HEK293 (cell line): ENCODE data around the gene SNN.
A peak's percentile ranks its signal among the peaks of the same experiment; 100 is the strongest.

Experiments used
- CTCF ChIA-PET: fragments of 350-600 bp; formaldehyde crosslinking; extraction: SDS; loops from one replicate; lab custom pipeline; 2021; ENCODE audit warnings: antibody characterized with exemption; lab: Yijun Ruan, JAX
- POLR2A ChIA-PET: fragments of 300-600 bp; formaldehyde crosslinking; extraction: SDS; loops from one replicate; lab custom pipeline; 2020; ENCODE audit warnings: antibody characterized with exemption, inconsistent platforms; lab: Yijun Ruan, JAX
- H3K27ac ChIP-seq: fragments of 200-500 bp; sonication (Bioruptor generic); 2 replicates; pipeline ENCODE4 v1.5.1; 2014; ENCODE audit warnings: low read depth, low read length, control low read depth, inconsistent platforms; ENCODE audit errors: extremely low read depth
- H3K36me3 ChIP-seq, 2 experiments: fragments of 200-500 bp in 1 of 2; sonication (Bioruptor generic) in 1 of 2; 1 replicate in 1 of 2; 2 replicates in 1 of 2; pipeline ENCODE4 v1.5.1; 2014 to 2017; ENCODE audit warnings: inconsistent platforms in 2 of 2, low read length in 2 of 2; ENCODE audit not compliant: control insufficient read depth in 2 of 2, insufficient read depth in 1 of 2
- H3K4me1 ChIP-seq: fragments of 200-500 bp; sonication (Bioruptor generic); 2 replicates; pipeline ENCODE4 v1.5.1; 2014; ENCODE audit warnings: mild to moderate bottlenecking, low read length, inconsistent platforms; ENCODE audit not compliant: control insufficient read depth, insufficient read depth
- H3K4me3 ChIP-seq: 2 replicates; pipeline ENCODE4 v1.5.1; 2011; ENCODE audit warnings: low read depth, mild to moderate bottlenecking, control low read depth, low read length, moderate library complexity
- H3K9me3 ChIP-seq: fragments of 200-500 bp; sonication (Bioruptor generic); 2 replicates; pipeline ENCODE4 v1.5.1; 2014; ENCODE audit warnings: low read depth, low read length, inconsistent platforms; ENCODE audit not compliant: control insufficient read depth, insufficient read depth
- EGR2 ChIP-seq: fragments of 450-650 bp; formaldehyde crosslinking; IDR thresholded peaks from 2 replicates; pipeline ENCODE4 v1.5.1; 2016; ENCODE audit warnings: low read depth, missing biosample characterization, missing genetic modification characterization
- MYNN ChIP-seq: fragments of 450-650 bp; formaldehyde crosslinking; IDR thresholded peaks from 2 replicates; pipeline ENCODE4 v1.5.1; 2016; ENCODE audit warnings: missing biosample characterization, missing genetic modification characterization, borderline replicate concordance
- ZBTB17 ChIP-seq: fragments of 450-650 bp; formaldehyde crosslinking; IDR thresholded peaks from 2 replicates; pipeline ENCODE4 v1.5.1; 2016; ENCODE audit warnings: missing biosample characterization, missing genetic modification characterization
- ZFHX2 ChIP-seq: fragments of 450-650 bp; formaldehyde crosslinking; conservative IDR thresholded peaks from 2 replicates; pipeline ENCODE4 v1.5.1; 2016; ENCODE audit warnings: missing biosample characterization, missing genetic modification characterization
- ZNF133 ChIP-seq: fragments of 450-650 bp; formaldehyde crosslinking; IDR thresholded peaks from 2 replicates; pipeline ENCODE4 v1.5.1; 2016; ENCODE audit warnings: missing biosample characterization, missing genetic modification characterization
- ZNF138 ChIP-seq: fragments of 450-650 bp; formaldehyde crosslinking; IDR thresholded peaks from 2 replicates; pipeline ENCODE4 v1.5.1; 2016; ENCODE audit warnings: missing biosample characterization, missing genetic modification characterization, borderline replicate concordance
- ZNF19 ChIP-seq: fragments of 450-650 bp; formaldehyde crosslinking; IDR thresholded peaks from 2 replicates; pipeline ENCODE4; 2016; ENCODE audit warnings: missing biosample characterization, missing genetic modification characterization, low read depth
- ZNF202 ChIP-seq: fragments of 450-650 bp; formaldehyde crosslinking; IDR thresholded peaks from 2 replicates; pipeline ENCODE4 v1.5.1; 2016; ENCODE audit warnings: missing biosample characterization, missing genetic modification characterization, borderline replicate concordance
- ZNF366 ChIP-seq: fragments of 450-650 bp; formaldehyde crosslinking; conservative IDR thresholded peaks from 2 replicates; pipeline ENCODE4 v1.5.1; 2016; ENCODE audit warnings: missing biosample characterization, missing genetic modification characterization
- TF ChIP-seq, protein P1 (sequence below): fragments of 450-650 bp; formaldehyde crosslinking; IDR thresholded peaks from 2 replicates; pipeline ENCODE4 v1.5.1; 2016; ENCODE audit warnings: missing biosample characterization, missing genetic modification characterization
- TF ChIP-seq, protein P2 (sequence below): fragments of 450-650 bp; formaldehyde crosslinking; IDR thresholded peaks from 2 replicates; pipeline ENCODE4 v1.5.1; 2017; ENCODE audit warnings: missing biosample characterization, missing genetic modification characterization
- TF ChIP-seq, protein P3 (sequence below): fragments of 450-650 bp; formaldehyde crosslinking; IDR thresholded peaks from 2 replicates; pipeline ENCODE4 v1.5.1; 2016; ENCODE audit warnings: missing biosample characterization, missing genetic modification characterization
- TF ChIP-seq, protein P4 (sequence below): fragments of 450-650 bp; formaldehyde crosslinking; IDR thresholded peaks from 2 replicates; pipeline ENCODE4; 2016; ENCODE audit warnings: missing biosample characterization, missing genetic modification characterization
- TF ChIP-seq, protein P5 (sequence below): fragments of 450-650 bp; formaldehyde crosslinking; IDR thresholded peaks from 2 replicates; pipeline ENCODE4 v1.5.1; 2016; ENCODE audit warnings: missing biosample characterization, missing genetic modification characterization
- TF ChIP-seq, protein P6 (sequence below): fragments of 450-650 bp; formaldehyde crosslinking; IDR thresholded peaks from 2 replicates; pipeline ENCODE4 v1.5.1; 2016; ENCODE audit warnings: missing biosample characterization, missing genetic modification characterization
- TF ChIP-seq, protein P7 (sequence below): fragments of 450-650 bp; formaldehyde crosslinking; IDR thresholded peaks from 2 replicates; pipeline ENCODE4 v1.5.0; 2017; ENCODE audit warnings: missing biosample characterization, missing genetic modification characterization, borderline replicate concordance
- TF ChIP-seq, protein P8 (sequence below): fragments of 450-650 bp; formaldehyde crosslinking; IDR thresholded peaks from 2 replicates; pipeline ENCODE4 v1.5.1; 2016; ENCODE audit warnings: missing biosample characterization, missing genetic modification characterization, low read depth

Gene SNN

DNA sequence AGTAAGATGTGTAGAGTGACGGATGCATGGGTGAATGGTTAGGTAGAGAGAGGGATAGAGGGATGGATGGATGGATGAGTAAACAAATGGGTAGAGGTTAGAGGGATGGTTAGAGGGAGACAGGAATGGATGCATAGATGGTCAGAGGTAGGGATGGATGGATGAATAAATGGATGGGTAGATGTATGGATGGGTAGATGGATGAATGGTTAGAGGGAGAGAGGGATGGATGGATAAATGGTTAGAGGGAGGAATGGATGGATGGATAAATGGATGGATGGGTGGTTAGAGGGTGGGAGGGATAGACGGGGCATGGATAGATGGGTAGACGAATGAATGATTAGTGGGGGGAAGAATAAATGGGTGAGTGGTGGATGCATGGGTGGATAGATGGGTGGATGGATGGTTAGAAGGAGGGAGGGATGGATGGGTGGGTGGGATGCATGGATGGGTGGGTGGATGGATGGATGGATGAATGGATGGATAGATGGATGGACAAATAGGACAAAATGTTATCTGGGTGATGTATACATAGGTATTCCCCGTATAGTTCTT lies 29.2 kb upstream of the SNN start:
- ChIA-PET CTCF (interaction anchor here (3.1 kb wide), 1 partner anchor 232 kb away, joined by 25 read pairs; no protein-coding TSS in a partner anchor), POLR2A (no interaction called here)
- H3K9me3 ChIP-seq, result no peaks in the 10 kb centered on the region
- 0 out of 2 replicates have a peak, but pooled peaks cover 2% of the 10 kb centered on the region for H3K4me1 ChIP-seq
- no peaks in the 10 kb centered on the region for H3K36me3 ChIP-seq
- H3K4me3 ChIP-seq, result no peak overlapping the region
- no peak overlapping the region for H3K27ac ChIP-seq
- TF ChIP-seq ZNF133 (tag by site-specific recombination), result no peak
- TF ChIP-seq, protein P1, sequence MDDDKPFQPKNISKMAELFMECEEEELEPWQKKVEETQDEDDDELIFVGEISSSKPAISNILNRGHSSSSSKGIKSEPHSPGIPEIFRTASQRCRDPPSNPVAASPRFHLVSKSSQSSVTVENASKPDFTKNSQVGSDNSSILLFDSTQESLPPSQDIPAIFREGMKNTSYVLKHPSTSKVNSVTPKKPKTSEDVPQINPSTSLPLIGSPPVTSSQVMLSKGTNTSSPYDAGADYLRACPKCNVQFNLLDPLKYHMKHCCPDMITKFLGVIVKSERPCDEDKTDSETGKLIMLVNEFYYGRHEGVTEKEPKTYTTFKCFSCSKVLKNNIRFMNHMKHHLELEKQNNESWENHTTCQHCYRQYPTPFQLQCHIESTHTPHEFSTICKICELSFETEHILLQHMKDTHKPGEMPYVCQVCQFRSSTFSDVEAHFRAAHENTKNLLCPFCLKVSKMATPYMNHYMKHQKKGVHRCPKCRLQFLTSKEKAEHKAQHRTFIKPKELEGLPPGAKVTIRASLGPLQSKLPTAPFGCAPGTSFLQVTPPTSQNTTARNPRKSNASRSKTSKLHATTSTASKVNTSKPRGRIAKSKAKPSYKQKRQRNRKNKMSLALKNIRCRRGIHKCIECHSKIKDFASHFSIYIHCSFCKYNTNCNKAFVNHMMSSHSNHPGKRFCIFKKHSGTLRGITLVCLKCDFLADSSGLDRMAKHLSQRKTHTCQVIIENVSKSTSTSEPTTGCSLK (tag by site-specific recombination), result 0 out of 2 replicates have a peak, but pooled peaks have one; percentile 62
- TF ChIP-seq, protein P2, sequence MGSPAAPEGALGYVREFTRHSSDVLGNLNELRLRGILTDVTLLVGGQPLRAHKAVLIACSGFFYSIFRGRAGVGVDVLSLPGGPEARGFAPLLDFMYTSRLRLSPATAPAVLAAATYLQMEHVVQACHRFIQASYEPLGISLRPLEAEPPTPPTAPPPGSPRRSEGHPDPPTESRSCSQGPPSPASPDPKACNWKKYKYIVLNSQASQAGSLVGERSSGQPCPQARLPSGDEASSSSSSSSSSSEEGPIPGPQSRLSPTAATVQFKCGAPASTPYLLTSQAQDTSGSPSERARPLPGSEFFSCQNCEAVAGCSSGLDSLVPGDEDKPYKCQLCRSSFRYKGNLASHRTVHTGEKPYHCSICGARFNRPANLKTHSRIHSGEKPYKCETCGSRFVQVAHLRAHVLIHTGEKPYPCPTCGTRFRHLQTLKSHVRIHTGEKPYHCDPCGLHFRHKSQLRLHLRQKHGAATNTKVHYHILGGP (tag by site-specific recombination), result 0 out of 2 replicates have a peak, but pooled peaks have one; percentile 25
- peak; percentile 87 for TF ChIP-seq ZBTB17 (tag by site-specific recombination)
- TF ChIP-seq, protein P3, sequence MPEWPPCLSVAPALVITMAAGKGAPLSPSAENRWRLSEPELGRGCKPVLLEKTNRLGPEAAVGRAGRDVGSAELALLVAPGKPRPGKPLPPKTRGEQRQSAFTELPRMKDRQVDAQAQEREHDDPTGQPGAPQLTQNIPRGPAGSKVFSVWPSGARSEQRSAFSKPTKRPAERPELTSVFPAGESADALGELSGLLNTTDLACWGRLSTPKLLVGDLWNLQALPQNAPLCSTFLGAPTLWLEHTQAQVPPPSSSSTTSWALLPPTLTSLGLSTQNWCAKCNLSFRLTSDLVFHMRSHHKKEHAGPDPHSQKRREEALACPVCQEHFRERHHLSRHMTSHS (tag by site-specific recombination), result peak; percentile 27; the same call in 1 of the 2 replicates
- TF ChIP-seq MYNN (tag by site-specific recombination), result no peak
- TF ChIP-seq ZNF366, result peak; percentile 99
- peak; percentile 79 for TF ChIP-seq EGR2 (tag by site-specific recombination)
- no peak for TF ChIP-seq ZNF138 (tag by site-specific recombination)
- TF ChIP-seq, protein P4, sequence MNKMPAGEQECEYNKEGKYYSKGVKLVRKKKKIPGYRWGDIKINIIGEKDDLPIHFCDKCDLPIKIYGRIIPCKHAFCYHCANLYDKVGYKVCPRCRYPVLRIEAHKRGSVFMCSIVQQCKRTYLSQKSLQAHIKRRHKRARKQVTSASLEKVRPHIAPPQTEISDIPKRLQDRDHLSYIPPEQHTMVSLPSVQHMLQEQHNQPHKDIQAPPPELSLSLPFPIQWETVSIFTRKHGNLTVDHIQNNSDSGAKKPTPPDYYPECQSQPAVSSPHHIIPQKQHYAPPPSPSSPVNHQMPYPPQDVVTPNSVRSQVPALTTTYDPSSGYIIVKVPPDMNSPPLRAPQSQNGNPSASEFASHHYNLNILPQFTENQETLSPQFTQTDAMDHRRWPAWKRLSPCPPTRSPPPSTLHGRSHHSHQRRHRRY (tag by site-specific recombination), result peak; percentile 48; the same call in 1 of the 2 replicates
- TF ChIP-seq ZNF202 (tag by site-specific recombination), result no peak
- peak; percentile 59 for TF ChIP-seq ZFHX2 (tag by site-specific recombination)

DNA sequence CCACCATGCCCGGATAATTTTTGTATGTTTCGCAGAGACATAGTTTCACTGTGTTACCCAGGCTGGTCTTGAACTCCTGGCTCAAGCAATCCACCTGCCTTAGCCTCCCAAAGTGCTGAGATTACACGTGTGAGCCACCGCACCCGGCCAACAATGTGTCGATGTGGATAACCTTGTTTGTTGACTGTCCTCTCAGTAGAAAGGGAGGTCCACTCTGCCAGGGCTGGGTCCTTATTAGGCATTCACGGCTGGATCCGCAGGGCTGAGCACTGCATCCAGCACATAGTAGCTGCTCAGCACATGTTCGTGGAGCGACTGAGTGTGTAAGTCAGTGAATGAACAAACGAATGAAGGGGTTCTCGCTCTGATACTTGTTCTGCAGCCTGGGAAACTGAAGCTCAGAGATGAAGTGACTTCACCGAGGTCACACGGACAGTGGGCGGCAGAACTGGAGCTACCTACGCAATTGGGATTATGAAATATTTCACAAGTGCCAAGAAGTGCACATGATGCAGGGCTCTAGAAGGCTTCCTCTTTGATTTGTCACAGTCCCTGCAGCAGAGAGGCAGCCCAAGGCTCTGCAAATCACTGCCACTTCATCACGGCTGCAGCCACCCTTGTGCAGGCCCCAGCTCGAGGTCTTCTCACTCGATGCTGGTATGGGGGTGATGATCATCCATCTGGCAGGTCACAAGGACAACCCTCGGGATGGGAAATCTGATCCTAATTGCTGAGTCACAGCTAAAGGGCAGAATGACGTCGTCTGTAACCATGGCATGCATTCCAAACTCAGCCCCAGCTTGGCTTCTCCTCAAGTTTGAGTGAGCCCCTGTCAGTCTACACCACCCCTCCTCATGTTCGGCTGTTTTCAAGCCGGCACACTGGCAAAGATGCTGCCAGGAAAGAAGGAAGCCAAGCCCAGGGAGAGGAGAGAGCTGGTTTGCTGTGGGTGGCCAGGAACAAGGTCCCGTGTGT lies 28.0 kb upstream of the SNN start:
- ChIA-PET POLR2A (interaction anchor here (0.7 kb wide), 1 partner anchor 254 kb away, joined by 3 read pairs; no protein-coding TSS in a partner anchor), CTCF (interaction anchor here (0.5 to 3.6 kb wide), 15 partner anchors 9 to 689 kb away, joined by 3 to 25 read pairs (median 3); no protein-coding TSS in a partner anchor)
- H3K27ac ChIP-seq, result no peak overlapping the region
- H3K36me3 ChIP-seq, result no peaks in the 10 kb centered on the region
- 0 out of 2 replicates have a peak, but pooled peaks cover 2% of the 10 kb centered on the region for H3K4me1 ChIP-seq
- H3K9me3 ChIP-seq, result no peaks in the 10 kb centered on the region
- H3K4me3 ChIP-seq, result no peak overlapping the region
- TF ChIP-seq ZNF19, result no peak
- TF ChIP-seq, protein P5, sequence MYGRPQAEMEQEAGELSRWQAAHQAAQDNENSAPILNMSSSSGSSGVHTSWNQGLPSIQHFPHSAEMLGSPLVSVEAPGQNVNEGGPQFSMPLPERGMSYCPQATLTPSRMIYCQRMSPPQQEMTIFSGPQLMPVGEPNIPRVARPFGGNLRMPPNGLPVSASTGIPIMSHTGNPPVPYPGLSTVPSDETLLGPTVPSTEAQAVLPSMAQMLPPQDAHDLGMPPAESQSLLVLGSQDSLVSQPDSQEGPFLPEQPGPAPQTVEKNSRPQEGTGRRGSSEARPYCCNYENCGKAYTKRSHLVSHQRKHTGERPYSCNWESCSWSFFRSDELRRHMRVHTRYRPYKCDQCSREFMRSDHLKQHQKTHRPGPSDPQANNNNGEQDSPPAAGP (tag by site-specific recombination), result 0 out of 2 replicates have a peak, but pooled peaks have one; percentile 73
- TF ChIP-seq, protein P6, sequence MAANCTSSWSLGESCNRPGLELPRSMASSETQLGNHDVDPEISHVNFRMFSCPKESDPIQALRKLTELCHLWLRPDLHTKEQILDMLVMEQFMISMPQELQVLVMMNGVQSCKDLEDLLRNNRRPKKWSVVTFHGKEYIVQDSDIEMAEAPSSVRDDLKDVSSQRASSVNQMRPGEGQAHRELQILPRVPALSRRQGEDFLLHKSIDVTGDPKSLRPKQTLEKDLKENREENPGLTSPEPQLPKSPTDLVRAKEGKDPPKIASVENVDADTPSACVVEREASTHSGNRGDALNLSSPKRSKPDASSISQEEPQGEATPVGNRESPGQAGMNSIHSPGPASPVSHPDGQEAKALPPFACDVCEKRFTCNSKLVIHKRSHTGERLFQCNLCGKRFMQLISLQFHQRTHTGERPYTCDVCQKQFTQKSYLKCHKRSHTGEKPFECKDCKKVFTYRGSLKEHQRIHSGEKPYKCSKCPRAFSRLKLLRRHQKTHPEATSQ (tag by site-specific recombination), result no peak
- TF ChIP-seq, protein P7, sequence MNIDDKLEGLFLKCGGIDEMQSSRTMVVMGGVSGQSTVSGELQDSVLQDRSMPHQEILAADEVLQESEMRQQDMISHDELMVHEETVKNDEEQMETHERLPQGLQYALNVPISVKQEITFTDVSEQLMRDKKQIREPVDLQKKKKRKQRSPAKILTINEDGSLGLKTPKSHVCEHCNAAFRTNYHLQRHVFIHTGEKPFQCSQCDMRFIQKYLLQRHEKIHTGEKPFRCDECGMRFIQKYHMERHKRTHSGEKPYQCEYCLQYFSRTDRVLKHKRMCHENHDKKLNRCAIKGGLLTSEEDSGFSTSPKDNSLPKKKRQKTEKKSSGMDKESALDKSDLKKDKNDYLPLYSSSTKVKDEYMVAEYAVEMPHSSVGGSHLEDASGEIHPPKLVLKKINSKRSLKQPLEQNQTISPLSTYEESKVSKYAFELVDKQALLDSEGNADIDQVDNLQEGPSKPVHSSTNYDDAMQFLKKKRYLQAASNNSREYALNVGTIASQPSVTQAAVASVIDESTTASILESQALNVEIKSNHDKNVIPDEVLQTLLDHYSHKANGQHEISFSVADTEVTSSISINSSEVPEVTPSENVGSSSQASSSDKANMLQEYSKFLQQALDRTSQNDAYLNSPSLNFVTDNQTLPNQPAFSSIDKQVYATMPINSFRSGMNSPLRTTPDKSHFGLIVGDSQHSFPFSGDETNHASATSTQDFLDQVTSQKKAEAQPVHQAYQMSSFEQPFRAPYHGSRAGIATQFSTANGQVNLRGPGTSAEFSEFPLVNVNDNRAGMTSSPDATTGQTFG (tag by site-specific recombination), result no peak
- TF ChIP-seq, protein P8, sequence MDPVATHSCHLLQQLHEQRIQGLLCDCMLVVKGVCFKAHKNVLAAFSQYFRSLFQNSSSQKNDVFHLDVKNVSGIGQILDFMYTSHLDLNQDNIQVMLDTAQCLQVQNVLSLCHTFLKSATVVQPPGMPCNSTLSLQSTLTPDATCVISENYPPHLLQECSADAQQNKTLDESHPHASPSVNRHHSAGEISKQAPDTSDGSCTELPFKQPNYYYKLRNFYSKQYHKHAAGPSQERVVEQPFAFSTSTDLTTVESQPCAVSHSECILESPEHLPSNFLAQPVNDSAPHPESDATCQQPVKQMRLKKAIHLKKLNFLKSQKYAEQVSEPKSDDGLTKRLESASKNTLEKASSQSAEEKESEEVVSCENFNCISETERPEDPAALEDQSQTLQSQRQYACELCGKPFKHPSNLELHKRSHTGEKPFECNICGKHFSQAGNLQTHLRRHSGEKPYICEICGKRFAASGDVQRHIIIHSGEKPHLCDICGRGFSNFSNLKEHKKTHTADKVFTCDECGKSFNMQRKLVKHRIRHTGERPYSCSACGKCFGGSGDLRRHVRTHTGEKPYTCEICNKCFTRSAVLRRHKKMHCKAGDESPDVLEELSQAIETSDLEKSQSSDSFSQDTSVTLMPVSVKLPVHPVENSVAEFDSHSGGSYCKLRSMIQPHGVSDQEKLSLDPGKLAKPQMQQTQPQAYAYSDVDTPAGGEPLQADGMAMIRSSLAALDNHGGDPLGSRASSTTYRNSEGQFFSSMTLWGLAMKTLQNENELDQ (tag by site-specific recombination), result no peak
